Fibroblast of lung (primary cell): ENCODE results near the gene ALDOA. TPM values are rescaled to one million over a fixed set of nuclear protein-coding genes. Genes with fewer than 3 reads are reported as not detected.

Source experiments
- DNase-seq, 2 donors: peaks; one replicate each; pipeline versions ENCODE4 v3.0.0 to v3.0.0-alpha.2; 2010; ENCODE audit warnings: low read depth in 2 of 2
- H2AFZ ChIP-seq: 2 replicates; pipeline ENCODE4 v1.5.1; 2012; ENCODE audit warnings: low read length, control low read depth, inconsistent platforms
- H3K27ac ChIP-seq: 2 replicates; pipeline ENCODE4 v1.5.1; 2011; ENCODE audit warnings: low read length, control low read depth; ENCODE audit not compliant: insufficient read depth
- H3K27me3 ChIP-seq: 2 replicates; pipeline ENCODE4 v1.5.1; 2011; ENCODE audit warnings: mild to moderate bottlenecking, low read length; ENCODE audit not compliant: control insufficient read depth, insufficient read depth
- H3K36me3 ChIP-seq: 2 replicates; pipeline ENCODE4 v1.5.1; 2011; ENCODE audit warnings: low read length; ENCODE audit not compliant: control insufficient read depth, insufficient read depth
- H3K4me1 ChIP-seq: 2 replicates; pipeline ENCODE4 v1.5.1; 2011; ENCODE audit warnings: low read length; ENCODE audit not compliant: control insufficient read depth, insufficient read depth; ENCODE audit errors: extremely low read depth
- H3K4me2 ChIP-seq: 2 replicates; pipeline ENCODE4 v1.5.1; 2011; ENCODE audit warnings: low read length, control low read depth; ENCODE audit not compliant: insufficient read depth; ENCODE audit errors: extremely low read depth
- H3K4me3 ChIP-seq, 4 experiments: fragments of 200-600 bp in 1 of 4; sonication (generic) in 1 of 4; replicated peaks in 1 of 4; 2 replicates each; pipeline ENCODE4 v1.5.1; 2011 to 2016; ENCODE audit warnings: low read length in 4 of 4, low read depth in 3 of 4, mild to moderate bottlenecking in 3 of 4, control low read depth in 2 of 4, inconsistent platforms in 1 of 4, mixed read lengths in 1 of 4; ENCODE audit not compliant: insufficient read depth in 1 of 4; ENCODE audit errors: control extremely low read depth in 1 of 4
- H3K79me2 ChIP-seq: 2 replicates; pipeline ENCODE4 v1.5.1; 2012; ENCODE audit warnings: mild to moderate bottlenecking, low read length, inconsistent platforms; ENCODE audit not compliant: control insufficient read depth, insufficient read depth
- H3K9ac ChIP-seq: 2 replicates; pipeline ENCODE4 v1.5.1; 2011; ENCODE audit warnings: mild to moderate bottlenecking, low read length, control low read depth; ENCODE audit not compliant: insufficient read depth
- H3K9me3 ChIP-seq: 2 replicates; pipeline ENCODE4 v1.5.1; 2012; ENCODE audit warnings: low read depth, low read length; ENCODE audit not compliant: control insufficient read depth, insufficient read depth
- H4K20me1 ChIP-seq: 2 replicates; pipeline ENCODE4 v1.5.1; 2011; ENCODE audit warnings: low read length; ENCODE audit not compliant: control insufficient read depth, insufficient read depth; ENCODE audit errors: extremely low read depth
- CTCF ChIP-seq, 2 donors: IDR thresholded peaks in 1 of 2; conservative IDR thresholded peaks in 1 of 2; 1 replicate in 1 of 2; 2 replicates in 1 of 2; pipeline ENCODE4 v1.5.1; 2011 to 2012; ENCODE audit warnings: low read length in 2 of 2, control low read depth in 1 of 2, inconsistent platforms in 1 of 2, low read depth in 1 of 2, mild to moderate bottlenecking in 1 of 2
- EZH2 ChIP-seq: IDR thresholded peaks from 2 replicates; pipeline ENCODE4 v1.5.1; 2012; ENCODE audit warnings: low read length, control low read depth, mild to moderate bottlenecking; ENCODE audit errors: missing control alignments
- polyA plus RNA-seq, 2 donors: library from polyadenylated mRNA; depleted of rRNA in 1 of 2; stranded (reverse) in 1 of 2; unstranded in 1 of 2; fragments of >200 nt; gene quantifications; 2 replicates each; pipeline ENCODE4 v1.2.1, GENCODE V29; 2011 to 2012; ENCODE audit warnings: missing spikeins in 1 of 2
- total RNA-seq: library from RNA; depleted of rRNA; stranded (reverse); fragments of >200 nt; gene quantifications from 2 replicates; pipeline ENCODE4 v1.2.1, GENCODE V29; 2014

ALDOA gene
- total and polyA plus RNA-seq, 2 donors (not counting 1 experiment from before 2014, with no cell fraction given), result 474 to 1,066 TPM

- Histone ChIP-seq H3K36me3 (no peaks in the 10 kb centered on the region), H3K79me2 (no peaks in the 10 kb centered on the region), H3K27me3 (peaks cover 37% of the 10 kb centered on the region), H3K27ac (no peak overlapping the region), H3K4me2 (no peak overlapping the region), H3K9ac (no peak overlapping the region), H4K20me1 (no peaks in the 10 kb centered on the region), H3K4me1 (peaks cover 2% of the 10 kb centered on the region), H3K4me3 (no peak overlapping the region), H2AFZ (no peak overlapping the region), H3K9me3 (no peaks in the 10 kb centered on the region)
- TF ChIP-seq CTCF (conservative IDR thresholded peaks at IDR 0.05 in 1 of 2, IDR thresholded peaks at IDR 0.05 in 1 of 2; ENCODE audit: low read depth in 1 of 2, low read length in 2 of 2) (no peak), EZH2 (peak; percentile 89)
- no peak for DNase-seq
Measured at GRCh38 chr16:30031477-30031918, 34.1 kb upstream of the ALDOA start.

GRCh38 chr16:30032083-30032819 is 33.3 kb upstream of the ALDOA start:
- H3K4me1 ChIP-seq, result peaks cover 2% of the 10 kb centered on the region
- H3K27ac ChIP-seq, result no peak overlapping the region
- no peaks in the 10 kb centered on the region for H4K20me1 ChIP-seq
- no peak overlapping the region for H3K4me3 ChIP-seq
- no peak for TF ChIP-seq EZH2
- peak; percentile 82 to 91 for TF ChIP-seq CTCF (conservative IDR thresholded peaks at IDR 0.05 in 1 of 2, IDR thresholded peaks at IDR 0.05 in 1 of 2; ENCODE audit: low read depth in 1 of 2, low read length in 2 of 2)
- no peaks in the 10 kb centered on the region for H3K9me3 ChIP-seq
- DNase-seq, result peak; percentile 42 to 70
- H3K36me3 ChIP-seq, result no peaks in the 10 kb centered on the region
- no peak overlapping the region for H3K9ac ChIP-seq
- H3K27me3 ChIP-seq, result peaks cover 36% of the 10 kb centered on the region
- H3K4me2 ChIP-seq, result no peak overlapping the region
- no peak overlapping the region for H2AFZ ChIP-seq
- no peaks in the 10 kb centered on the region for H3K79me2 ChIP-seq

DNA sequence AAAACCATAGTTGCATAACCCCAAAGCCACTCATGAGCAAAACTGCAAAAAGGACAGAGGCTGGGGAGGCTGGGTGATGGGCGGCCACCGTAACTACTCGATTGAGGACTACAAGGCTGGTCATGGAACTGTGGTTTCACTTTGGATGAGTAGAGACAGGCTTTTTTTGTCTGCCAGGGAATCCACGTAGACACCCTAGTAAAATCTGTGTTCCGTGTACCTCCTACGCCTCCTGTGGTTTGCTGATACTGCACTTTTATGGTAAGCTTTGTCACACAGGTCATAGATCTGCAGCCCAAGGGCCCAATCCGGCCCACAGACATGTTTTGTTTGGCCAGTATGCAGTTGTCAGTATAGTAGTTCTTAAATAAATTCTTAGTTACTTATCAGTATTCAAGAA is 32.3 kb upstream of the ALDOA start:
- no peak overlapping the region for H3K4me2 ChIP-seq
- H4K20me1 ChIP-seq, result no peaks in the 10 kb centered on the region
- H2AFZ ChIP-seq, result no peak overlapping the region
- H3K9ac ChIP-seq, result no peak overlapping the region
- TF ChIP-seq EZH2 (no peak), CTCF (conservative IDR thresholded peaks at IDR 0.05 in 1 of 2, IDR thresholded peaks at IDR 0.05 in 1 of 2; ENCODE audit: low read depth in 1 of 2, low read length in 2 of 2) (no peak)
- no peak overlapping the region for H3K4me3 ChIP-seq
- H3K36me3 ChIP-seq, result no peaks in the 10 kb centered on the region
- H3K9me3 ChIP-seq, result no peaks in the 10 kb centered on the region
- H3K4me1 ChIP-seq, result peaks cover 2% of the 10 kb centered on the region
- peaks cover 27% of the 10 kb centered on the region for H3K27me3 ChIP-seq
- peak in 1 of 2 donors; percentile 23 for DNase-seq
- no peaks in the 10 kb centered on the region for H3K79me2 ChIP-seq
- no peak overlapping the region for H3K27ac ChIP-seq
